Hematopoietic multipotent progenitor cell treated with erythropoietin and hydrocortisone succinate and interleukin-3 and kit ligand, for 4 days (in vitro differentiated cells): ENCODE data around the gene SLC5A6.
A peak's percentile ranks its signal among the peaks of the same experiment; 100 is the strongest.

Source experiments
- DNase-seq: peaks from one replicate; pipeline ENCODE4 v3.0.0-alpha.2; 2015

SLC5A6 gene

GRCh38 chr2:27170581-27171337, 41.3 kb downstream of the SLC5A6 start:
- peak; percentile 20 for DNase-seq

DNA sequence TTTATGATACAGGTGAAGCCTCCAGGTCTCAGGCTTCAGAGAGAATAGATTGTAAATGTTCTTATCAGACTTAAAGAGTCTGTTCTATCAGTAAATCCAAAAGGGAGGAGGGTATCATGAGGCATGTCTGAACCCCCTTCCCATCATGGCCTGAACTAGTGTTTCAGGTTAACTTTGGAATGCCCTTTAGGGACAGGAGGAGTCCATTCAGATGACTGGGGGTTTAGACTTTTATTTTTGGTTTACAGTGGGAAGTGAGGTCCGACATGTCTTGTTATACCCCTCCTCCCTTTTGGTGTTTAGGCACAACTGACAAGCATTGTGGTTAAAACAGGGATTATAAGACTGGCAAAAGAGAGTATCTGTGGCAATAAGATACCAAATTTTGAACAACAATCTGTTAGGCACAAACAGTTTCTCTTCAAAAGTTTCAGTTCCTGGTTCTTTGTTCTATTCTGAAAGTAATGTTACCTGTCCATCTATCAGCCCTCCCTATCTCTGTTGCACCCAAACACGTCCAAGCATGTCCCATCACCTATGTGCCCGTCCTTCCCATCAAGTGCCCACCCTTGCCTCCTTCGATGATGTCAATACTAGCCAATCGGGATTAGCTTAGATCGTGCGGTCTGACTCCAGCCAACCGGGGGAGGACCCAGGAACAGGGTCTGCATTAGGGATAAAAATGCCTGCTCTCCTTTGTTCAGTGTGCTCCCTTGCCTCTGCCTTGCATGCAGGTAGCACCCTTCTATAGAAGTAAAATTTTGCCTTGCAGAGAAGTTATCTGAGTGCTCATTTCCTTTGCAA, 46.9 kb downstream of the SLC5A6 start:
- DNase-seq, result no peak

- DNase-seq, result no peak
Measured at GRCh38 chr2:27162151-27163121, 49.6 kb downstream of the SLC5A6 start.

DNA sequence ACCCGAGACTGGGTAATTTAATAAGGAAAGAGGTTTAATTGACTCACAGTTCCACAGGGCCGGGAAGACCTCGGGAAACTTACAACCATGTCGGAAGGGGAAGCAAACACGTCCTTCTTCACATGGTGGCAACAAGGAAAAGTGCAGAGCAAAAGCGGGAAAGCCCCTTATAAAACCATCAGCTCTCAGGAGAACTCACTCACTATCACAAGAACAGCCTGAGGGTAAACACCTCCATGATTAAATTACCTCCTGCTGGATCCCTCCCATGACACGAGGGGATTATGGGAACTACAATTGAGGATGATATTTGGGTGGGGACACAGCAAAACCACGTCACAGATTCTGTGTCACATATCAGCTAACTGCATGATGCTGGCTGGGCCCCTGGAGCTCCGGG, 51.9 kb downstream of the SLC5A6 start:
- DNase-seq, result no peak

DNA sequence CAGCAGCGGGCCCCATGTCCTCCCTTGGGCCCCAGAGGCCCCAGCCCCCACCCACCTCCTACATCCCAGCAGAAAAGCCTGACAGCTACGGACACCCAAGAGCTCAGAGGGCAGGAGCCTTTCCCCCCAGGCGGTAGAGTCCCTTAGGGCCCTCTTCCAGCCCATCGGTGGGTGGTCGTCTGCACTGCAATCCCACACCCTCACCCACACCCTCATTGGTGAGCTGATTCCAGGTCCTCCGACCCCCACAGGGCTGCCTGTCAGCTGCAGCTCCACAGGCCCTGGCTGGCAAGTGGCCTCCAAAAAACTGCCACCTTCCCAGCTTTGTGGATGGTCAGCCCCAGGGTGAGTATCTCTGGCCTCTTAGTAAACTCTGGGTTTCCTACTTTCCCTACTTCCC, 52.8 kb downstream of the SLC5A6 start:
- DNase-seq, result no peak

- no peak for DNase-seq
Measured at GRCh38 chr2:27158468-27158867, 53.6 kb downstream of the SLC5A6 start.

GRCh38 chr2:27155069-27155520, 57.0 kb downstream of the SLC5A6 start:
- DNase-seq, result no peak

DNA sequence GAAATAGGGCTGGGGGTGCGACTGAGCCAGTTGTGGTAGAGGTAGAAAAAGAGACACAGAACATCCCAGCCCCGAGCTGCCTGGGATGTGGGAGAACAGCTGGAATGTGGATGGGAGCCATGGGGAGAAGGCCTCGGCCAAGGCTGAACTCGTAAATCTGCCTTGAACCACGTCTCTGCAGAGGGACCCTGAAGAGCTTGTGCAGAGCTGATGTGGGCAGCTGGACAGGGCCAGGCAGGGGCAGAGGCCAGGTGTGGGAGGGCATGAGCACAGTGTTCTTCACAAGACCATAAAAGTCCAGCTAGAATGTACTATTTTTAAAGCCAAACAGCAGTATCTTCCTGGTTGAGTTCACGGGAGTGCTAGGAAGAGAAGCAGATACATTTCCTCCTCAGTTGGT, 57.6 kb downstream of the SLC5A6 start:
- no peak for DNase-seq

DNA sequence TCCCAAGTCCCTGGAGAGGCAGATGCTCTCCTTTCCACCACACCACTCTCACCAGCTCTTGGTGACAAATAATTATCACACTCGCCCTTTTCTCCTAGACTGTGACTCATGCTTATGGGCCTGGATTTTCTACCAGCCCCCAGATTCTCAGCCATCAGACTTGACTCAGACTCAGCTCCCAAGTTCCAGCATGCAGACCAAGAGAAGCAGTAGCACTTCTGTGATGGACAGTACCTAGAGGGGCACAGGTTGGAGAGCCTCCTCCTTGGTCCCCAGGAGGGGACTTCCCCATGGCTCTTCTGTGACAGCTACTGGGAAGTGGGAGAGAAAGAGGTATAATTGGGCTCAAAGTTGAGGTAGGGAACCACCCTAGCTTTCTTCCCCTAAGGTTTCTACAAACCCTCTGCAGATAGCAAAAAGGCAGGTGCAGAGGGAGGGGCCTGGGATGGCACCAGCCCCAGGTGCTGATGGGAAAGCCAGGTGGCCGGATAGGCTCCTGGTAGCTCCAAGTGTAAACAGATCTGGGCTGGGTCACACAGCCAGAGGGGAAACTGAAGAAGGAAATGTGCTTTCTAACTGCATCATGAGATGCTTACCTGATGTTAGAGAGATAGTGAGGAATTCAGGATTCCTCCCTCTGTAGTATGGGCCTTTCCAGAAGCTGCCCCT, 59.1 kb downstream of the SLC5A6 start:
- no peak for DNase-seq

DNA sequence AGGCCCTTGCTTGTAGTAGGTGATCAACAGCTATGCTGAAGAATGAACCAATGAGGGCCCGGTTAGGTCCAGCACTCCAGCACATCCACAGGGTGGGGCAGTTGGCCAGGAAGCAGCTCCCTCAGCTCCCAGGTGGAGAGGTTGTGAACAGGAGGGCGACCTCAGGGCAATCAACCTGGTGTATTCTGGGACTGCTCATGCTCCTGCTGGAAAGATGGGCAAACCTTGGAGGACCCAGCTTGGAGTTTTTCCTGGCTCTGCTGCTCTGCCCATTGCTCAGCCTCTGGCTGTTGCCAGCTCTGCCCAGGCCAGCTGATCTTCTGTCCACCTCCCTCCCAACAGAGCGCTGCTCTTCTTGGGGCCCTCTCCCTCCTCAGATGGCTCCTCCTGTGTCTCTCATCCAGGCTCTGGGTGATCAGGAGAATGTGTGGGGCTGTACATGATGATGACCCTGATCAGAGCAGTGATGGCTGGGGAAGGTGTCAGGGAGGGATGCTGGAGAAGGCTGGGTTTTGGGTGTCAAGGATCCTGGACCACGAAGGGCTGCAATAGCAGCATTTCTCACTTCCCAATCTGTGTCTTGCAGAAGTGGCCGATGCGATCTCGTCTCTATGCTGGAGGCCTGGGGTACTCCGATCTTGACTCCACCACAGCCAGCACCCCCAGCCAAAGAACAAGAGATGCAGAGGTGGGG, 59.8 kb downstream of the SLC5A6 start:
- DNase-seq, result no peak

DNA sequence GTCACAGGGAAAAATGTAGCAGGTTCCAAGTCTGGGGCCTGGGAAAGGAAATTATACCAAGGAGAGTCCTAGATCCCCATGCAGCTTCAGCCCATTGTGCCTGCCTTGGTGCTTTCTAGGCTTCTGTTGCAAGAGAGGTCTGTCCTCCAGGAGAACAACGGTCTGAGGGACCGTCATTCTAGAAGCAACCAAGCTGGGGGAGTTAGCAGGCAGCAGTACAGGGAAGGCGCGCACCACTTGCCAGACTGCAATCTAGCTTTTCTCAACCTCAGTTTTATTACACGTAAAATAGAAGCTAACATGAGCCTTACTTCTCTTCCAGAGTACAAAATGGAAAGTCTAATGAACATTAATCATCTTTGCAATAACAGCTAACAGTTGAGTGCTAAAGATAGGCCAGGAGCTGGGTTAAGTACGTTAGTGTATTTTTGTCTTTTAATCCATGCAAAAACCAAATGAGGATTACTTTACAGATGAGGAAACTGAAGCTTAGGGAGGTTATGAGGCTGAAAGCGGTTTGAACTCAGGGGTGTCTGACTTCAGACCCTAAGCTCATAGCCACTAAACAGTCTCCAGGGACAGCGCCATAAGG, 61.3 kb downstream of the SLC5A6 start:
- no peak for DNase-seq
